GM10847 (cell line): ENCODE measurements around the gene OBSCN.

ENCODE experiments used
- POLR2A ChIP-seq: IDR thresholded peaks from 2 replicates; pipeline ENCODE4 v1.6.1; 2011; ENCODE audit not compliant: insufficient read length; ENCODE audit errors: extremely low read depth

The OBSCN gene

GRCh38 chr1:228165372-228166169, 42.3 kb upstream of the OBSCN start, which contains the start of gene IBA57:
Gene IBA57, plus strand, starts transcription at chr1:228165804. Its CDS starts 13 bp downstream, at chr1:228165817.
- TF ChIP-seq POLR2A: peak; percentile 95

GRCh38 chr1:228166170-228166936, 41.5 kb upstream of the OBSCN start:
- TF ChIP-seq POLR2A: no peak

GRCh38 chr1:228168563-228169270, 39.1 kb upstream of the OBSCN start:
- TF ChIP-seq POLR2A: no peak

- no peak for TF ChIP-seq POLR2A
These were observed 38.5 kb upstream of the OBSCN start for GRCh38 chr1:228169345-228169744.

- TF ChIP-seq POLR2A: no peak
These were observed 37.2 kb upstream of the OBSCN start for GRCh38 chr1:228170666-228171065.

GRCh38 chr1:228171221-228171891, 36.5 kb upstream of the OBSCN start:
- TF ChIP-seq POLR2A: no peak

- no peak for TF ChIP-seq POLR2A
These were observed 35.0 kb upstream of the OBSCN start for GRCh38 chr1:228172591-228173527.

GRCh38 chr1:228174482-228175315, 33.1 kb upstream of the OBSCN start:
- no peak for TF ChIP-seq POLR2A

- no peak for TF ChIP-seq POLR2A
These were observed 32.4 kb upstream of the OBSCN start for GRCh38 chr1:228175316-228176023.

GRCh38 chr1:228176024-228176395, 31.8 kb upstream of the OBSCN start:
- TF ChIP-seq POLR2A: no peak

GRCh38 chr1:228176461-228177182, 31.2 kb upstream of the OBSCN start:
- no peak for TF ChIP-seq POLR2A

GRCh38 chr1:228177183-228177475, 30.7 kb upstream of the OBSCN start:
- no peak for TF ChIP-seq POLR2A
